HepG2 (cell line): ENCODE data around the gene ZNF345. TPM values are rescaled to one million over a fixed set of nuclear protein-coding genes. Genes with fewer than 3 reads are reported as not detected.

ENCODE experiments used
- CAMTA2 ChIP-seq: sonication (generic); formaldehyde crosslinking; IDR thresholded peaks from 2 replicates; pipeline ENCODE4 v1.4.0; 2020; ENCODE audit warnings: mild to moderate bottlenecking, missing genetic modification reagents, borderline replicate concordance
- FLYWCH1 ChIP-seq: sonication (generic); formaldehyde crosslinking; IDR thresholded peaks from 2 replicates; pipeline ENCODE4 v1.8.1; 2023; ENCODE audit warnings: mild to moderate bottlenecking, missing genetic modification reagents
- FOXC1 ChIP-seq: sonication (generic); formaldehyde crosslinking; IDR thresholded peaks from 2 replicates; pipeline ENCODE4 v1.8.0; 2022; ENCODE audit warnings: mild to moderate bottlenecking, missing genetic modification reagents, borderline replicate concordance
- GLI4 ChIP-seq: sonication (generic); formaldehyde crosslinking; IDR thresholded peaks from 2 replicates; pipeline ENCODE4 v1.5.1; 2020; ENCODE audit warnings: missing genetic modification reagents, mild to moderate bottlenecking, moderate library complexity, borderline replicate concordance
- GTF2F1 ChIP-seq: fragments of 150-350 bp; IDR thresholded peaks from 2 replicates; pipeline ENCODE4 v1.6.1; 2014; ENCODE audit warnings: low read length
- HDAC6 ChIP-seq: fragments of 200-600 bp; sonication (generic); IDR thresholded peaks from 2 replicates; pipeline ENCODE4 v1.7.0; 2017; ENCODE audit warnings: mild to moderate bottlenecking, antibody characterized with exemption, low read length, low read depth
- HNRNPL ChIP-seq: fragments of 200-400 bp; formaldehyde crosslinking; IDR thresholded peaks from 2 replicates; pipeline ENCODE4 v1.6.1; 2017; ENCODE audit warnings: mild to moderate bottlenecking, low read depth, low read length
- IKZF4 ChIP-seq: sonication (generic); formaldehyde crosslinking; IDR thresholded peaks from 2 replicates; pipeline ENCODE4 v1.5.1; 2020; ENCODE audit warnings: borderline replicate concordance, mild to moderate bottlenecking, low read depth, missing genetic modification reagents; ENCODE audit errors: not compliant biosample characterization
- IRF9 ChIP-seq: sonication (generic); formaldehyde crosslinking; IDR thresholded peaks from 2 replicates; pipeline ENCODE4 v1.8.0; 2022; ENCODE audit warnings: missing genetic modification reagents, mild to moderate bottlenecking, borderline replicate concordance
- JUN ChIP-seq: sonication (generic); formaldehyde crosslinking; IDR thresholded peaks from 2 replicates; pipeline ENCODE4 v1.4.0; 2020; ENCODE audit warnings: mild to moderate bottlenecking, missing genetic modification reagents
- KAT8 ChIP-seq: IDR thresholded peaks from 2 replicates; pipeline ENCODE4 v1.6.1; 2016; ENCODE audit warnings: missing genetic modification reagents, missing compliant biosample characterization
- MAFK ChIP-seq, 2 experiments: IDR thresholded peaks in 1 of 2; conservative IDR thresholded peaks in 1 of 2; 2 replicates each; pipeline ENCODE4 v1.6.1; 2011; ENCODE audit warnings: improper control_type of control experiment in 2 of 2, low read length in 2 of 2
- MED1 ChIP-seq: sonication (generic); formaldehyde crosslinking; IDR thresholded peaks from 2 replicates; pipeline ENCODE4 v1.4.0; 2020; ENCODE audit warnings: missing genetic modification reagents
- MED8 ChIP-seq: sonication (generic); formaldehyde crosslinking; IDR thresholded peaks from 2 replicates; pipeline ENCODE4 v1.8.1; 2023; ENCODE audit warnings: mild to moderate bottlenecking, missing genetic modification reagents; ENCODE audit not compliant: insufficient replicate concordance
- MXD4 ChIP-seq: IDR thresholded peaks from 2 replicates; pipeline ENCODE4 v1.6.1; 2016; ENCODE audit warnings: mild to moderate bottlenecking, missing biosample characterization, missing genetic modification reagents
- NKX3-1 ChIP-seq: sonication (generic); formaldehyde crosslinking; IDR thresholded peaks from 2 replicates; pipeline ENCODE4 v1.5.0; 2020; ENCODE audit warnings: missing genetic modification reagents
- PAX8 ChIP-seq: sonication (generic); formaldehyde crosslinking; IDR thresholded peaks from 2 replicates; pipeline ENCODE4 v1.8.0; 2022; ENCODE audit warnings: mild to moderate bottlenecking, missing genetic modification reagents, borderline replicate concordance
- RXRA ChIP-seq: sonication (generic); formaldehyde crosslinking; IDR thresholded peaks from 2 replicates; pipeline ENCODE4 v1.5.1; 2020; ENCODE audit warnings: missing genetic modification reagents
- SALL2 ChIP-seq: sonication (generic); formaldehyde crosslinking; IDR thresholded peaks from 2 replicates; pipeline ENCODE4 v1.8.1; 2023; ENCODE audit warnings: mild to moderate bottlenecking, missing genetic modification reagents, inconsistent platforms
- TEAD3 ChIP-seq: optimal IDR thresholded peaks from 2 replicates; pipeline ENCODE3; 2016; ENCODE audit warnings: borderline replicate concordance
- TP53 ChIP-seq: sonication (generic); formaldehyde crosslinking; conservative IDR thresholded peaks from 2 replicates; pipeline ENCODE4 v1.4.0; 2020; ENCODE audit warnings: missing genetic modification reagents
- ZBTB7B ChIP-seq: sonication (generic); formaldehyde crosslinking; IDR thresholded peaks from 2 replicates; pipeline ENCODE4 v1.4.0; 2020; ENCODE audit warnings: missing genetic modification reagents
- ZEB1 ChIP-seq: IDR thresholded peaks from 2 replicates; pipeline ENCODE4 v1.6.1; 2012; ENCODE audit warnings: mild to moderate bottlenecking, low read depth, inconsistent platforms; ENCODE audit not compliant: insufficient replicate concordance
- ZNF652 ChIP-seq: IDR thresholded peaks from 2 replicates; pipeline ENCODE4 v1.6.1; 2016; ENCODE audit warnings: low read depth, borderline replicate concordance
- ZNF709 ChIP-seq: sonication (generic); formaldehyde crosslinking; IDR thresholded peaks from 2 replicates; pipeline ENCODE4 v1.5.0; 2020; ENCODE audit warnings: mild to moderate bottlenecking, missing genetic modification reagents
- ZNF75D ChIP-seq: sonication (generic); formaldehyde crosslinking; IDR thresholded peaks from 2 replicates; pipeline ENCODE4 v1.8.1; 2023; ENCODE audit warnings: missing genetic modification reagents, mild to moderate bottlenecking, borderline replicate concordance
- ZNF761 ChIP-seq: sonication (generic); formaldehyde crosslinking; conservative IDR thresholded peaks from 2 replicates; pipeline ENCODE4 v1.4.0; 2020; ENCODE audit warnings: mild to moderate bottlenecking, missing genetic modification reagents
- polyA plus RNA-seq, 8 experiments: library from polyadenylated mRNA; depleted of rRNA in 3 of 8; stranded (reverse) in 7 of 8; unstranded in 1 of 8; fragments of >200 nt; fragmentation: Illumina TruSeq in 4 of 8; extraction: Trizol in 4 of 8; gene quantifications; 2 replicates each; pipeline versions ENCODE4 v1.2.1 to v1.2.3, GENCODE V29; 2011 to 2016; ENCODE audit warnings: low read depth in 4 of 8, missing spikeins in 1 of 8, mixed read lengths in 1 of 8; ENCODE audit not compliant: insufficient read depth in 1 of 8
- total RNA-seq, 5 experiments: library from RNA; depleted of rRNA; stranded (reverse); fragments of >200 nt; fragmentation: Illumina TruSeq; extraction: Trizol; gene quantifications; 2 replicates each; pipeline ENCODE4 v1.2.3, GENCODE V29; 2016; ENCODE audit warnings: low read depth in 1 of 5
- TF ChIP-seq, protein P1 (sequence below): sonication (generic); formaldehyde crosslinking; IDR thresholded peaks from 2 replicates; pipeline ENCODE4 v1.5.0; 2020; ENCODE audit warnings: mild to moderate bottlenecking, missing genetic modification reagents, borderline replicate concordance

ZNF345 gene
- total and polyA plus RNA-seq, 2 of the 13 experiments (the other 11 are each of a cell fraction or from before 2014, with no cell fraction given): 2.6 to 2.9 TPM

DNA sequence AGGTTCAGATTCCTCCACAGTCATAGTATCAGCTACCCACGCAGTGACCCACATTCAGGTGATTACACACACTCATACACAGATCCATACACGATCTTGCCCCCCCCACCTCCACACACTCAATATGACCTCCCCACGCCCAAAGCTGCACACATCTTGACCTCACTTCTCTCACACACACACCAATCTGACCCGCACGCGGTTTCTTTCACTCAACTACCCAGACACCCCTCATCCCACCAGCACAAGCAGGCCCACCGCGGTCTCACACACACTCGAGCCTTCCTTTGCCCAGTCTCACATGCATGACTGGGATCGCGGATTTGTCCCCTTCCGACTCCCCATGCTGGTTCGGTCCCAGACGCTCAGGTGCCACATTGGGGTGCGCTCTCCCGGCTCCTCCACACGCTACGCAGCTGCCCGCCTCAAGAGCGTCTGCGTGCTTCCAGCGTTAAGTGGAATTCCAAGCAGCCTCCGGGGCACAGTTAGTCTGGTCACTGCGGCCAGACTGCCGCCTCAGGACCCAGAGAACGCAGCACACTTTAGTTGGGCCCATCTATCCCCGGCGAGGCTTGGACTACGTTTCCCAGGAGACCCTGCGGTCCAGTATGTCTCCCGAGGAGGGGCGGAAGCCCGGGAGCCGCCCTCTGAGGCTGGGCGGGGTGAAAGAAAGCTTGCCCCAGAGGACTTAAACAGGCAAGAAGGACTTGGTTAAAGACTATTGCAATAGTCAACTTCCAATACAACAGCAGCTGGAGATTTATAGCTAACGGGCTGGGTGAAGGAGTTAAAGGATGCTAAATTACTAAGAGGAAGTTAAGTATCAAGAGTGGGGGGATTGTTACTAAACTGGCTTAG is 746 bp upstream of the ZNF345 start (continued):
- TF ChIP-seq HDAC6 (no peak), RXRA (no peak; the same call in 1 of the 2 replicates), GLI4 (CRISPR knock-in tag) (peak; percentile 67; the same call in 1 of the 2 replicates), MED8 (CRISPR knock-in tag) (peak; percentile 44), MXD4 (CRISPR knock-in tag) (no peak; the same call in 1 of the 2 replicates), KAT8 (CRISPR knock-in tag) (no peak; the same call in 1 of the 2 replicates), ZEB1 (no peak), GTF2F1 (no peak), FLYWCH1 (CRISPR knock-in tag) (no peak), CAMTA2 (peak; percentile 48; the same call in 1 of the 2 replicates), IKZF4 (CRISPR knock-in tag) (no peak), TEAD3 (peak; percentile 19), JUN (CRISPR knock-in tag) (no peak), ZNF75D (no peak), ZNF709 (CRISPR knock-in tag) (no peak), PAX8 (no peak), ZBTB7B (CRISPR knock-in tag) (0 out of 2 replicates have a peak, but pooled peaks have one; percentile 17), HNRNPL (0 out of 2 replicates have a peak, but pooled peaks have one; percentile 23), IRF9 (CRISPR knock-in tag) (no peak; the same call in 1 of the 2 replicates), ZNF652 (CRISPR knock-in tag) (no peak; the same call in 1 of the 2 replicates), SALL2 (no peak; the same call in 1 of the 2 replicates), MED1 (CRISPR knock-in tag) (no peak; the same call in 1 of the 2 replicates), MAFK (conservative IDR thresholded peaks at IDR 0.05 in 1 of 2, IDR thresholded peaks at IDR 0.05 in 1 of 2; ENCODE audit: low read length in 2 of 2) (no peak), TP53 (CRISPR knock-in tag) (no peak), FOXC1 (CRISPR knock-in tag) (no peak), NKX3-1 (CRISPR knock-in tag) (0 out of 2 replicates have a peak, but pooled peaks have one; percentile 9), ZNF761 (CRISPR knock-in tag) (no peak)
- TF ChIP-seq, protein P1, sequence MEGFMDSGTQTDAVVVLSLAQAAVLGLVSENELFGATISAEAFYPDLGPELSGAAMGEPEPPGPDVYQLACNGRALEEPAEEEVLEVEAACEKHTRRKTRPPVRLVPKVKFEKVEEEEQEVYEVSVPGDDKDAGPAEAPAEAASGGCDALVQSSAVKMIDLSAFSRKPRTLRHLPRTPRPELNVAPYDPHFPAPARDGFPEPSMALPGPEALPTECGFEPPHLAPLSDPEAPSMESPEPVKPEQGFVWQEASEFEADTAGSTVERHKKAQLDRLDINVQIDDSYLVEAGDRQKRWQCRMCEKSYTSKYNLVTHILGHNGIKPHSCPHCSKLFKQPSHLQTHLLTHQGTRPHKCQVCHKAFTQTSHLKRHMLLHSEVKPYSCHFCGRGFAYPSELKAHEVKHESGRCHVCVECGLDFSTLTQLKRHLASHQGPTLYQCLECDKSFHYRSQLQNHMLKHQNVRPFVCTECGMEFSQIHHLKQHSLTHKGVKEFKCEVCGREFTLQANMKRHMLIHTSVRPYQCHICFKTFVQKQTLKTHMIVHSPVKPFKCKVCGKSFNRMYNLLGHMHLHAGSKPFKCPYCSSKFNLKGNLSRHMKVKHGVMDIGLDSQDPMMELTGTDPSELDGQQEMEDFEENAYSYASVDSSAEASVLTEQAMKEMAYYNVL (CRISPR knock-in tag): peak; percentile 70; the same call in 1 of the 2 replicates
